ENCODE measurements around the gene TIAL1. TPM values are rescaled to one million over a fixed set of nuclear protein-coding genes. Genes with fewer than 3 reads are reported as not detected.

Gene TIAL1
- total and polyA plus RNA-seq, 2 of the 13 experiments (the other 11 are each of a cell fraction or from before 2014, with no cell fraction given), result 31.5 to 148 TPM

- peak overlapping the region; percentile 91 for H3K4me2 ChIP-seq (ENCODE audit: low read depth, low read length)
- H3K36me3 ChIP-seq (replicated peaks in 1 of 2; ENCODE audit: control insufficient read depth in 1 of 2, insufficient read depth in 2 of 2, low read length in 2 of 2), result no peaks in the 10 kb centered on the region
- peaks cover 14% of the 10 kb centered on the region for H3K4me1 ChIP-seq (ENCODE audit: insufficient read depth, low read length)
- FAIRE-seq, result peak; percentile 86
- H3K79me2 ChIP-seq (ENCODE audit: insufficient read depth, low read length), result no peaks in the 10 kb centered on the region
- no peaks in the 10 kb centered on the region for H3K9me3 ChIP-seq (ENCODE audit: low read length)
- 6% methylated on average over 13 of the region's 15 CpGs for WGBS (ENCODE audit: low lambda C conversion rate)
- ATAC-seq, result peak; percentile 98
- DNase-seq (ENCODE audit: low spot score), result peak; percentile 36
- peak overlapping the region; percentile 84 for H2AFZ ChIP-seq (ENCODE audit: low read length)
- no peak overlapping the region for H3K27ac ChIP-seq (ENCODE audit: extremely low read length, insufficient read depth, low read length)
- BruUV-seq (replicated peaks), result no TSS peak
- H4K20me1 ChIP-seq (ENCODE audit: insufficient read depth, low read length), result no peaks in the 10 kb centered on the region
- H3K4me3 ChIP-seq (replicated peaks in 1 of 3; ENCODE audit: insufficient read depth in 1 of 3, low read depth in 2 of 3, low read length in 3 of 3), result peak overlapping the region; percentile 39 to 66 (median 53)
- ChIA-PET CTCF (ENCODE audit: low intra/inter-chr PET ratio, low total read pairs) (interaction anchor here (1.1 kb wide), 1 partner anchor 251 kb away, joined by 5 read pairs; no protein-coding TSS in a partner anchor), POLR2A (interaction anchor here (1.2 to 1.5 kb wide), 3 partner anchors 11 to 43 kb away, joined by 4 to 6 read pairs (median 5); partner anchors contain the start of genes BAG3 and TIAL1)
- peaks cover 0 to 4% of the 10 kb centered on the region in 2 experiments; a peak in 1 of 5 replicates for H3K27me3 ChIP-seq (ENCODE audit: control insufficient read depth in 1 of 2, insufficient read depth in 2 of 2, low read length in 2 of 2)
- intact Hi-C loops (cut with micrococcal nuclease; ENCODE audit: unreplicated experiment) (loop anchor here (2.0 to 5.0 kb wide), 2 partner anchors 34 to 739 kb away; no protein-coding TSS in a partner anchor), in situ Hi-C loops (cut with HindIII; ENCODE audit: extremely low pct_ligation_motif_present, low pct_unique_long_range_greater_than_20kb) (no loop called here)
- peak overlapping the region; percentile 33; the same call in 1 of the 2 replicates for H3K9ac ChIP-seq (ENCODE audit: insufficient read depth, low read depth, low read length)
- TF ChIP-seq XRCC5 (optimal IDR thresholded peaks at IDR 0.05; ENCODE audit: low read length) (peak; percentile 39), ZNF776 (CRISPR knock-in tag; IDR thresholded peaks at IDR 0.05) (no peak), RAD21 (CRISPR knock-in tag; IDR thresholded peaks at IDR 0.05) (peak; percentile 77), THRA (CRISPR knock-in tag; IDR thresholded peaks at IDR 0.05; ENCODE audit: borderline replicate concordance) (0 out of 2 replicates have a peak, but pooled peaks have one; percentile 27), ARID4A (CRISPR knock-in tag; IDR thresholded peaks at IDR 0.05; ENCODE audit: borderline replicate concordance) (no peak), ZEB1 (IDR thresholded peaks at IDR 0.05; ENCODE audit: insufficient replicate concordance, low read depth) (no peak), SMC3 (IDR thresholded peaks at IDR 0.05; ENCODE audit: low read length) (peak; percentile 58), SOX6 (IDR thresholded peaks at IDR 0.05) (no peak), SOX6 (CRISPR knock-in tag; IDR thresholded peaks at IDR 0.05) (0 out of 2 replicates have a peak, but pooled peaks have one; percentile 22), KDM2A (CRISPR knock-in tag; IDR thresholded peaks at IDR 0.05; ENCODE audit: borderline replicate concordance, low read depth) (peak; percentile 39; the same call in 1 of the 2 replicates), THAP11 (CRISPR knock-in tag; IDR thresholded peaks at IDR 0.05) (0 out of 2 replicates have a peak, but pooled peaks have one; percentile 14), ATRX (CRISPR knock-in tag; IDR thresholded peaks at IDR 0.05; ENCODE audit: borderline replicate concordance) (no peak), ZSCAN12 (CRISPR knock-in tag; IDR thresholded peaks at IDR 0.05) (no peak), BCL3 (CRISPR knock-in tag; IDR thresholded peaks at IDR 0.05) (0 out of 2 replicates have a peak, but pooled peaks have one; percentile 34), ZNF414 (CRISPR knock-in tag; IDR thresholded peaks at IDR 0.05) (0 out of 2 replicates have a peak, but pooled peaks have one; percentile 46)
Measured at GRCh38 chr10:119608316-119609155, 11.8 kb upstream of the TIAL1 start.

All from HepG2 (cell line).